H1 (cell line): Measurements from ENCODE around the gene DENND1A. TPM values are rescaled to one million over a fixed set of nuclear protein-coding genes. Genes with fewer than 3 reads are reported as not detected.

Experiments
- HDAC6 ChIP-seq: IDR thresholded peaks from one replicate; pipeline ENCODE4 v1.7.1; 2012; ENCODE audit warnings: low read depth, mild to moderate bottlenecking, inconsistent platforms, low read length, moderate library complexity
- JUND ChIP-seq: IDR thresholded peaks from 2 replicates; pipeline ENCODE4 v1.6.1; 2011; ENCODE audit warnings: mild to moderate bottlenecking, improper control_type of control experiment, low read length
- NANOG ChIP-seq: IDR thresholded peaks from 2 replicates; pipeline ENCODE4 v1.6.1; 2011; ENCODE audit warnings: low read length, low read depth, mild to moderate bottlenecking, inconsistent platforms; ENCODE audit not compliant: insufficient read depth, poor library complexity, severe bottlenecking
- polyA plus RNA-seq, 7 experiments: library from polyadenylated mRNA; depleted of rRNA in 3 of 7; stranded (reverse) in 5 of 7; unstranded in 2 of 7; fragments of >200 nt in 5 of 7; fragments of 200-250 nt in 2 of 7; gene quantifications; 1 replicate in 5 of 7; 2 replicates in 1 of 7; 4 replicates in 1 of 7; pipeline versions ENCODE4 v1.2.1 to v1.2.3, GENCODE V29; 2011 to 2013; ENCODE audit warnings: missing spikeins in 2 of 7, mixed read lengths in 2 of 7
- total RNA-seq: library from RNA; stranded (reverse); fragmentation: NEBNext Ultra II Directional; extraction: Animal tissue kit (Norgen Biotek cat#: 25700); gene quantifications from 2 replicates; pipeline ENCODE4 v1.2.1, GENCODE V29; 2021

The DENND1A gene
- total and polyA plus RNA-seq, 2 of the 8 experiments (the other 6 are each of a cell fraction or from before 2014, with no cell fraction given): 24.1 to 26.4 TPM

DNA sequence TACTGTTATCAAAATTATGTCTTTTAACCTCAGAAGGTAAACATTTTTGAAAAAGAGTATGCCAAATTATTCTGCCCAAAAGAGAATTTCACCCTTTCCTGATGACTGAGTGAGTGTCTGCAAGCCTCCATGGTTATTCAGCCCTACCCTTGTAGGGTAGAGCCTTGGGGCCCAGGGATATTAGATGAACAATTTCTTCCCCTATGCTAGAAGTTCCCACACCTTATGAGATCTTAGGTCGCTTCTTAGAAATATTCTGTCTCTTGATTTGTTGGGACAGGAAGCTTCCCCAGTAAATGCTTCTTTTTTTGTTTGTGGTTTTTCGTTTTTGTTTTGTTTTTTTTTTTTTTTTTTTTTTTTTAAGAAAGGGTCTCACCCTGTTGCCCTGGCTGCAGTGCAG is 570.8 kb downstream of the DENND1A start (continued):
- TF ChIP-seq HDAC6: no peak
- no peak for TF ChIP-seq JUND
- TF ChIP-seq NANOG: no peak
